CD4-positive, alpha-beta memory T cell (primary cell): ENCODE measurements around the gene ZNF726. TPM values are rescaled to one million over a fixed set of nuclear protein-coding genes. Genes with fewer than 3 reads are reported as not detected.
"Not testable (repeated sequence)": the region's sequence is repeated elsewhere in the genome, so short reads cannot be mapped to it uniquely, and the experiment has no call there.

ENCODE experiments used
- CTCF ChIA-PET: fragments of 350-600 bp; sonication (Branson Sonifier 250); formaldehyde crosslinking; loops from one replicate; lab custom pipeline; 2021; ENCODE audit warnings: inconsistent platforms; ENCODE audit not compliant: partially characterized antibody; lab: Charles Lee
- POLR2A ChIA-PET: fragments of 350-600 bp; sonication (Branson Sonifier 250); formaldehyde crosslinking; loops from one replicate; lab custom pipeline; 2021; ENCODE audit not compliant: partially characterized antibody; lab: Charles Lee
- DNase-seq, 5 donors: peaks; one replicate each; pipeline versions ENCODE4 v3.0.0 to v3.0.0-alpha.2; 2020 to 2022; ENCODE audit warnings: mixed read lengths in 1 of 5
- H3K27ac ChIP-seq: one replicate; pipeline ENCODE4 v1.7.0; 2013; ENCODE audit warnings: low read depth, low read length
- H3K27me3 ChIP-seq: 2 replicates; pipeline ENCODE4 v1.7.0; 2013; ENCODE audit warnings: mild to moderate bottlenecking, low read length, moderate library complexity; ENCODE audit not compliant: insufficient read depth
- H3K36me3 ChIP-seq: 2 replicates; pipeline ENCODE4 v1.7.0; 2013; ENCODE audit warnings: mild to moderate bottlenecking, low read length, moderate library complexity; ENCODE audit not compliant: insufficient read depth
- H3K4me1 ChIP-seq: 2 replicates; pipeline ENCODE4 v1.7.0; 2013; ENCODE audit warnings: mild to moderate bottlenecking, low read length, moderate library complexity; ENCODE audit not compliant: insufficient read depth
- H3K4me3 ChIP-seq, 2 donors: one replicate each; pipeline ENCODE4 v1.7.0; 2013; ENCODE audit warnings: low read length in 2 of 2, mild to moderate bottlenecking in 1 of 2
- H3K9me3 ChIP-seq, 2 donors: one replicate each; pipeline ENCODE4 v1.7.0; 2013; ENCODE audit warnings: low read length in 2 of 2, control low read depth in 1 of 2; ENCODE audit not compliant: control insufficient read depth in 1 of 2
- H3K27ac Mint-ChIP-seq, 7 donors: one replicate each; pipeline ENCODE4 v1.8.0; 2020 to 2021; ENCODE audit warnings: mixed read lengths in 7 of 7, mild to moderate bottlenecking in 6 of 7, inconsistent platforms in 3 of 7, moderate library complexity in 3 of 7
- H3K27me3 Mint-ChIP-seq, 2 donors: one replicate each; pipeline ENCODE4 v1.8.0; 2020 to 2021; ENCODE audit warnings: mixed read lengths in 2 of 2
- H3K36me3 Mint-ChIP-seq, 2 donors: one replicate each; pipeline ENCODE4 v1.8.0; 2020 to 2021; ENCODE audit warnings: mixed read lengths in 2 of 2, inconsistent platforms in 1 of 2, mild to moderate bottlenecking in 1 of 2
- H3K4me1 Mint-ChIP-seq, 4 donors: one replicate each; pipeline ENCODE4 v1.8.0; 2020 to 2021; ENCODE audit warnings: mixed read lengths in 4 of 4, mild to moderate bottlenecking in 1 of 4
- H3K4me3 Mint-ChIP-seq, 8 donors: one replicate each; pipeline ENCODE4 v1.8.0; 2020 to 2021; ENCODE audit warnings: mixed read lengths in 8 of 8, mild to moderate bottlenecking in 7 of 8, moderate library complexity in 6 of 8, inconsistent platforms in 3 of 8
- H3K9me3 Mint-ChIP-seq, 8 donors: one replicate each; pipeline ENCODE4 v1.8.0; 2020 to 2021; ENCODE audit warnings: mixed read lengths in 8 of 8, mild to moderate bottlenecking in 5 of 8, inconsistent platforms in 3 of 8, moderate library complexity in 1 of 8
- intact Hi-C: fragments of 100-400 bp; cut with micrococcal nuclease; formaldehyde crosslinking; loops from one replicate; pipeline ENCODE4 v1.15.1; 2023
- polyA plus RNA-seq, 2 donors: library from polyadenylated mRNA; unstranded; fragments of 300-500 nt; fragmentation: Illumina TruSeq; gene quantifications; one replicate each; pipeline ENCODE4 v1.2.3, GENCODE V29; 2021
- total RNA-seq, 2 experiments: library from RNA; stranded (reverse); gene quantifications; one replicate each; pipeline ENCODE4 v1.2.3, GENCODE V29; 2021

The ZNF726 gene
- total and polyA plus RNA-seq, 4 experiments from 2014 or later, result 1.1 to 3.3 (median 2.3) TPM

DNA sequence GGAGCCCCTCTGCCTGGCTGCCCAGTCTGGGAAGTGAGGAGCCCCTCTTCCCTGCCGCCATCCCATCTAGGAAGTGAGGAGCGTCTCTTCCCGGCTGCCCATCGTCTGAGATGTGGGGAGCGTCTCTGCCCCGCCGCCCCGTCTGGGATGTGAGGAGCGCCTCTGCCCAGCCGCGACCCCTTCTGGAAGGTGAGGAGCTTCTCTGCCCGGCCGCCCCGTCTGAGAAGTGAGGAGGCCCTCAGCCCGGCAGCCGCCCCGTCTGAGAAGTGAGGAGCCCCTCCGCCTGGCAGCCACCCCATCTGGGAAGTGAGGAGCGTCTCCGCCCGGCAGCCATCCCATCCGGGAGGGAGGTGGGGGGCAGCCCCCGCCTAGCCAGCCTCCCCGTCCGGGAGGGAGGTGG, 49.2 kb downstream of the ZNF726 start:
- H3K27me3 ChIP-seq, H3K9me3 ChIP-seq, H3K27ac ChIP-seq, H3K36me3 Mint-ChIP-seq, H3K4me1 ChIP-seq, H3K4me3 Mint-ChIP-seq, CTCF ChIA-PET, POLR2A ChIA-PET, H3K27ac Mint-ChIP-seq, H3K4me3 ChIP-seq, intact Hi-C loops, H3K4me1 Mint-ChIP-seq, H3K36me3 ChIP-seq, DNase-seq: not testable (repeated sequence)
- Mint-ChIP-seq H3K9me3 (peaks cover 0 to 25% (median 12%) of the 10 kb centered on the region in 8 donors), H3K27me3 (peaks cover 7 to 11% of the 10 kb centered on the region in 2 donors)

DNA sequence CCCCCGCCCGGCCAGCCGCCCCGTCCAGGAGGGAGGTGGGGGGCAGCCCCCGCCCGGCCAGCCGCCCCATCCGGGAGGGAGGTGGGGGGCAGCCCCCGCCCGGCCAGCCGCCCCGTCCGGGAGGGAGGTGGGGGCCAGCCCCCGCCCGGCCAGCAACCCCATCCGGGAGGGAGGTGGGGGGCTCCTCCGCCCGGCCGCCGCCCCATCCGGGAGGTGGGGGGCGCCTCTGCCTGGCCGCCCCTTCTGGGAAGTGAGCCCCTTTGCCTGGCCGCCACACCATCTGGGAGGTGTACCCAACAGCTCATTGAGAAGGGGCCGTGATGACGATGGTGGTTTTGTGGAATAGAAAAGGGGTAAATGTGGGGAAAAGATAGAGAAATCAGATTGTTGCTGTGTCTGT, 49.6 kb downstream of the ZNF726 start:
- H3K4me1 ChIP-seq, H3K36me3 ChIP-seq, H3K4me3 ChIP-seq, H3K27me3 ChIP-seq, DNase-seq, intact Hi-C loops, H3K27ac Mint-ChIP-seq, H3K9me3 ChIP-seq, H3K27ac ChIP-seq, POLR2A ChIA-PET, H3K4me1 Mint-ChIP-seq, H3K4me3 Mint-ChIP-seq, CTCF ChIA-PET, H3K36me3 Mint-ChIP-seq: not testable (repeated sequence)
- peaks cover 0 to 25% (median 12%) of the 10 kb centered on the region in 8 donors for H3K9me3 Mint-ChIP-seq
- peaks cover 8 to 14% of the 10 kb centered on the region in 2 donors for H3K27me3 Mint-ChIP-seq

GRCh38 chr19:23969630-23970029, 54.9 kb downstream of the ZNF726 start:
- Histone ChIP-seq H3K27me3 (no peaks in the 10 kb centered on the region), H3K4me1 (no peaks in the 10 kb centered on the region), H3K27ac (no peak overlapping the region), H3K4me3 (no peak overlapping the region), H3K36me3 (no peaks in the 10 kb centered on the region), H3K9me3 (no peaks in the 10 kb centered on the region)
- ChIA-PET CTCF (no interaction called here), POLR2A (no interaction called here)
- Mint-ChIP-seq H3K27me3 (peaks cover 27 to 31% of the 10 kb centered on the region in 2 donors), H3K9me3 (peaks cover 0 to 11% (median 5%) of the 10 kb centered on the region in 8 donors), H3K4me1 (peaks cover 0 to 6% (median 5%) of the 10 kb centered on the region in 4 donors), H3K36me3 (no peaks in the 10 kb centered on the region), H3K27ac (no peak overlapping the region), H3K4me3 (no peak overlapping the region)
- intact Hi-C loops, result no loop called here
- DNase-seq, result no peak

- ChIA-PET CTCF (no interaction called here), POLR2A (no interaction called here)
- no peak for DNase-seq
- H3K4me1 ChIP-seq, result no peaks in the 10 kb centered on the region
- no peak overlapping the region for H3K27ac Mint-ChIP-seq
- intact Hi-C loops, result no loop called here
- H3K27ac ChIP-seq, result no peak overlapping the region
- H3K4me3 ChIP-seq, result no peak overlapping the region
- H3K4me1 Mint-ChIP-seq, result peaks cover 0 to 6% (median 5%) of the 10 kb centered on the region in 4 donors
- peaks cover 0 to 3% (median 0%) of the 10 kb centered on the region in 8 donors for H3K9me3 Mint-ChIP-seq
- H3K9me3 ChIP-seq, result no peaks in the 10 kb centered on the region
- no peaks in the 10 kb centered on the region for H3K36me3 ChIP-seq
- H3K36me3 Mint-ChIP-seq, result no peaks in the 10 kb centered on the region
- H3K4me3 Mint-ChIP-seq, result peak overlapping the region in 3 of 8 donors; percentile 17 to 46 (median 42)
- H3K27me3 ChIP-seq, result no peaks in the 10 kb centered on the region
- peaks cover 24 to 28% of the 10 kb centered on the region in 2 donors for H3K27me3 Mint-ChIP-seq
These were observed 56.9 kb downstream of the ZNF726 start for GRCh38 chr19:23971598-23971997.

DNA sequence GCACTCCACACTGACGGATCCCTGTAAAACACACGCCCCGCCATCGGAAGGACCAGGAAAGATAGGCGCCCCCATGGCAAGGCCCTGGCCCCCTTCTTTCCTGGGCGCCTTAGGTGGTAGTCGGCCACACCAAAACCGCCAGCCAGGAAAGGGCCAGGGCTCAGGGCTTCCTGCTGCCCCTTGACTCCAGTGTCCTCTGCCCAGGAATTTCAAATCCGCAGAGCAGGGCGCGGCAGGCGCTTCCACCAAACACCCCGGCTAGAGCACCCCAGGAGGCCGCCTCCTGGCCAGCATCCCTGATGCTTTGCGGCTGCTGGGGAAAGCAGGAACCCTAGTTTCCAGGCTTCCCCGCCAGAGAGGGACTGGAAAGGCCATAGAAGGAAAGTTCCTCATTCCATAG, 57.5 kb downstream of the ZNF726 start:
- Mint-ChIP-seq H3K27ac (no peak overlapping the region), H3K4me3 (peak overlapping the region in 1 of 8 donors; percentile 32), H3K36me3 (no peaks in the 10 kb centered on the region), H3K4me1 (peaks cover 0 to 6% (median 5%) of the 10 kb centered on the region in 4 donors), H3K9me3 (peaks cover 0 to 3% (median 0%) of the 10 kb centered on the region in 8 donors), H3K27me3 (peaks cover 22 to 27% of the 10 kb centered on the region in 2 donors)
- Histone ChIP-seq H3K27me3 (no peaks in the 10 kb centered on the region), H3K9me3 (no peaks in the 10 kb centered on the region), H3K4me1 (no peaks in the 10 kb centered on the region), H3K4me3 (no peak overlapping the region), H3K36me3 (no peaks in the 10 kb centered on the region), H3K27ac (no peak overlapping the region)
- intact Hi-C loops, result no loop called here
- ChIA-PET CTCF (no interaction called here), POLR2A (no interaction called here)
- no peak for DNase-seq

DNA sequence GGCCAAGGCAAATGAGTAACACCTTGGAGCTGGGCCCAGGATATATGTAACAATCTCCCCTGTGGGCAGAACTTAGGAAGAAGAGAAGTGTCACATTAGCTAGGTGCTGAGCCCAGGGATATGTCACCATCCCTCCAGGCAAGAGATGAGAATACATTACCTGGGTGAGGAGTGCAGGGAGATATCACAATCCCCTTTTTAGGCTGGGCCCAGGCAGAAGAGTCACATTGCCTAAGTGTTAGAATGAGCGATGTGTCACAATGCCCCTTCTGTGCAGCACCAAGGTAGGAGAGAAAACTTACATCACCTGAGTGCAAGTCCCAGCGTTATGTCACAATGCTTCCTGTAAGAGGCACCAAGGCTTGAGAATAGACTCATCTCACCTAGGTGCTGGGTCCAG, 60.3 kb downstream of the ZNF726 start:
- Histone ChIP-seq H3K9me3 (no peaks in the 10 kb centered on the region), H3K27ac (no peak overlapping the region), H3K4me1 (no peaks in the 10 kb centered on the region), H3K36me3 (no peaks in the 10 kb centered on the region), H3K27me3 (no peaks in the 10 kb centered on the region), H3K4me3 (no peak overlapping the region)
- ChIA-PET CTCF (no interaction called here), POLR2A (no interaction called here)
- Mint-ChIP-seq H3K27me3 (peaks cover 15 to 16% of the 10 kb centered on the region in 2 donors), H3K9me3 (peaks cover 0 to 2% (median 0%) of the 10 kb centered on the region in 8 donors), H3K4me1 (peaks cover 0 to 6% (median 5%) of the 10 kb centered on the region in 4 donors), H3K27ac (no peak overlapping the region), H3K36me3 (no peaks in the 10 kb centered on the region), H3K4me3 (no peak overlapping the region)
- intact Hi-C loops, result no loop called here
- DNase-seq, result no peak

GRCh38 chr19:23976631-23977030, 61.9 kb downstream of the ZNF726 start:
- H3K36me3 Mint-ChIP-seq, CTCF ChIA-PET: not testable (repeated sequence)

DNA sequence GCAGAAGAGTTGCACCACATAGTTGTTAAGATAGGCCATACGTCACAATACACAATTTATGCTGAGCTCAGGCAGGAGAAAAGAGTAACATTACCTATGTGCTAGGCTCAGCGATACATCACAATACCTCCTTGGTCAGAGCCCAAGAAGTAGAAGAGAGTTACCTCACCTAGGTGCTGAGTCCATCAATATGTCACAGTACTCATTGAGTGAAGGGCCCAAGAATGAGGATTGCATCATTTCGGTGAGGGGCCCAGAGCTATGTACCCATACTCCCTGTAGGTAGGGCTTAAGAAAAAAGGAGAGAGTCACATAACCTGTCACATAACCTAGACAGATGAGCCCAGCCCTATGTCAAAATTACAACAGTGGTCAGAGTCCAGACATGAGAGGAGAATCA, 62.6 kb downstream of the ZNF726 start:
- H3K36me3 Mint-ChIP-seq, H3K4me3 Mint-ChIP-seq, H3K27me3 Mint-ChIP-seq, H3K9me3 ChIP-seq, H3K4me1 ChIP-seq, H3K27ac Mint-ChIP-seq, H3K27ac ChIP-seq, CTCF ChIA-PET, intact Hi-C loops, H3K4me1 Mint-ChIP-seq, DNase-seq, H3K36me3 ChIP-seq, H3K4me3 ChIP-seq, H3K27me3 ChIP-seq, POLR2A ChIA-PET, H3K9me3 Mint-ChIP-seq: not testable (repeated sequence)

More at GRCh38 chr19:23976631-23977030, 61.9 kb downstream of the ZNF726 start:
- H3K4me1 ChIP-seq, H3K4me3 ChIP-seq, H3K4me1 Mint-ChIP-seq, H3K27me3 ChIP-seq, H3K4me3 Mint-ChIP-seq, intact Hi-C loops, POLR2A ChIA-PET, H3K9me3 Mint-ChIP-seq, H3K27ac Mint-ChIP-seq, H3K27ac ChIP-seq, H3K9me3 ChIP-seq, DNase-seq, H3K27me3 Mint-ChIP-seq, H3K36me3 ChIP-seq: not testable (repeated sequence)
